PC-3 (cell line): ENCODE results near the gene CDKN1A. TPM values are rescaled to one million over a fixed set of nuclear protein-coding genes. Genes with fewer than 3 reads are reported as not detected.
A peak's percentile ranks its signal among the peaks of the same experiment; 100 is the strongest.

ENCODE experiments used
- ATAC-seq: fragments of 200-7000 bp; cut with Tn5 transposase; 2 replicates; pipeline ENCODE4 v1.9.1; 2020; ENCODE audit warnings: mild to moderate bottlenecking, moderate library complexity
- BruUV-seq: library from RNA; stranded (reverse); fragments of 400-500 nt; replicated peaks from 2 replicates; lab custom pipeline; 2021; lab: Mats Ljungman, UMichigan
- CTCF ChIA-PET: fragments of 300-600 bp; sonication (Branson Sonifier 250); formaldehyde crosslinking; loops from one replicate; lab custom pipeline; 2022; ENCODE audit warnings: antibody characterized with exemption; lab: Charles Lee
- POLR2A ChIA-PET: fragments of 300-600 bp; sonication (Branson Sonifier 250); formaldehyde crosslinking; loops from one replicate; lab custom pipeline; 2022; ENCODE audit warnings: antibody characterized with exemption; ENCODE audit not compliant: unreplicated experiment; lab: Charles Lee
- DNase-seq: peaks from one replicate; pipeline ENCODE4 v3.0.0-alpha.2; 2015
- H2AFZ ChIP-seq: fragments of 300-600 bp; sonication (generic); 2 replicates; pipeline ENCODE4 v1.6.0; 2016; ENCODE audit warnings: antibody characterized with exemption, low read length
- H3F3A ChIP-seq: fragments of 300-600 bp; sonication (generic); one replicate; pipeline ENCODE4 v1.6.0; 2017; ENCODE audit warnings: antibody characterized with exemption, low read length, control low read depth, mild to moderate bottlenecking; ENCODE audit not compliant: unreplicated experiment
- H3K27ac ChIP-seq: fragments of 300-600 bp; sonication (generic); 2 replicates; pipeline ENCODE4 v1.5.1; 2016; ENCODE audit warnings: mild to moderate bottlenecking, low read length
- H3K27me3 ChIP-seq: fragments of 300-600 bp; sonication (generic); 2 replicates; pipeline ENCODE4 v1.6.1; 2016; ENCODE audit warnings: low read length, mixed read lengths
- H3K36me3 ChIP-seq: fragments of 300-600 bp; sonication (generic); 2 replicates; pipeline ENCODE4 v1.6.1; 2016; ENCODE audit warnings: low read depth, mixed run types, low read length, mixed read lengths
- H3K4me1 ChIP-seq: fragments of 300-600 bp; sonication (generic); 2 replicates; pipeline ENCODE4 v1.5.1; 2016; ENCODE audit warnings: low read length; ENCODE audit not compliant: insufficient read depth
- H3K4me2 ChIP-seq: fragments of 300-600 bp; sonication (generic); 2 replicates; pipeline ENCODE4 v1.6.0; 2016; ENCODE audit warnings: low read length
- H3K4me3 ChIP-seq: fragments of 300-600 bp; sonication (generic); 2 replicates; pipeline ENCODE4 v1.5.1; 2016; ENCODE audit warnings: mild to moderate bottlenecking, low read length, mixed read lengths
- H3K79me2 ChIP-seq: fragments of 300-600 bp; sonication (generic); 2 replicates; pipeline ENCODE4 v1.6.1; 2017; ENCODE audit warnings: low read length, mixed read lengths
- H3K9ac ChIP-seq: fragments of 300-600 bp; sonication (generic); 2 replicates; pipeline ENCODE4 v1.6.0; 2016; ENCODE audit warnings: mild to moderate bottlenecking, low read length
- H3K9me2 ChIP-seq: fragments of 300-600 bp; sonication (generic); replicated peaks from 2 replicates; pipeline ENCODE4 v1.6.1; 2016; ENCODE audit warnings: mixed run types, low read length, mixed read lengths
- H3K9me3 ChIP-seq: fragments of 300-600 bp; sonication (generic); 2 replicates; pipeline ENCODE4 v1.6.1; 2016; ENCODE audit warnings: low read length, mixed read lengths
- H4K20me1 ChIP-seq: fragments of 300-600 bp; sonication (generic); 2 replicates; pipeline ENCODE4 v1.6.1; 2016; ENCODE audit warnings: low read length, mixed read lengths
- CTCF ChIP-seq: fragments of 300-600 bp; sonication (generic); conservative IDR thresholded peaks from 2 replicates; pipeline ENCODE4 v1.5.1; 2017; ENCODE audit warnings: antibody characterized with exemption, low read depth, mild to moderate bottlenecking, low read length
- EZH2 ChIP-seq: fragments of 300-600 bp; sonication (generic); IDR thresholded peaks from one replicate; pipeline ENCODE4 v1.6.1; 2017; ENCODE audit warnings: antibody characterized with exemption, mild to moderate bottlenecking, low read length; ENCODE audit not compliant: unreplicated experiment
- EZH2phosphoT487 ChIP-seq: fragments of 300-600 bp; sonication (generic); IDR thresholded peaks from 2 replicates; pipeline ENCODE4 v1.6.1; 2018; ENCODE audit warnings: mild to moderate bottlenecking, antibody characterized with exemption, low read length, borderline replicate concordance
- intact Hi-C: fragments of 100-400 bp; cut with micrococcal nuclease; formaldehyde crosslinking; loops from 2 replicates; pipeline ENCODE4 v1.9.0; 2023
- total RNA-seq: library from RNA; depleted of rRNA; stranded (reverse); fragments of >200 nt; gene quantifications from 2 replicates; pipeline ENCODE4 v1.2.3, GENCODE V29; 2014

CDKN1A gene
- total RNA-seq, 1 experiment from 2014 or later, result 79.5 TPM

DNA sequence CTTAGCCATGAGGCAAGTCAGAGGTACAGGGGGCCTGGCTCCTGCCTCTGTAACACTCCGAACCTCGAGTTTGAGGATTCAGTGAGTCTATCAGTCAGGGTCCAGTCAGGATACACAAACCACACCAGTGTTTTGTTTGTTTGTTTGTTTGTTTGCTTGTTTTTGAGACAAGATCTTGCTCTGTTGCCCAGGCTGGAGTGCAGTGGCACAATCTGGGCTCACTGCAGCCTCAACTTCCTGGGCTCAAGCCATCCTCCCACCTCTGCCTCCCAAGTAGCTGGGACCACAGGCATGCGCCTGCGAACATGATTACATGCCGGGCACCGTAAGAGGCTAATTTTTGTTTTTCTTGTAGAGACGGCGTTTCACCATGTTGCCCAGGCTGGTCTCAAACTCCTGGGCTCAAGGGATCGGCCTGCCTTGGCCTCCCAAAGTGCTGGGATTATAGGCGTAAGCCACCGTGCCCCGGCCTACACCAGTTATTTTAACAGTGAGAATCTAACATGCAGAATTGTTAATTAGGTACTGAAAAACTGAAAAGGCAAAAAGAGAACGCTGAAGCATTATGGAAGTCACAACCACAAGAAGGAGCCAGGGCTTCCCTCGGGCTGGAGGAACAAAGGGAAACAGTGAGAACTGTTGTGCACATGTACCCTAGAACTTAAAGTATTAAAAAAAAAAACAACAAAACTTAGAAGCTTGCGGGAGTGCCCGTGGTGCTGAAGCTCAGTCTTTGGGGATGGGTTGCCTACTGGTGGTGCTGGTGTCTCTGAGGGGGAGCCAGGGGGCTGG lies 44.0 kb upstream of the CDKN1A start:
- TF ChIP-seq EZH2 (no peak), EZH2phosphoT487 (no peak), CTCF (no peak)

DNA sequence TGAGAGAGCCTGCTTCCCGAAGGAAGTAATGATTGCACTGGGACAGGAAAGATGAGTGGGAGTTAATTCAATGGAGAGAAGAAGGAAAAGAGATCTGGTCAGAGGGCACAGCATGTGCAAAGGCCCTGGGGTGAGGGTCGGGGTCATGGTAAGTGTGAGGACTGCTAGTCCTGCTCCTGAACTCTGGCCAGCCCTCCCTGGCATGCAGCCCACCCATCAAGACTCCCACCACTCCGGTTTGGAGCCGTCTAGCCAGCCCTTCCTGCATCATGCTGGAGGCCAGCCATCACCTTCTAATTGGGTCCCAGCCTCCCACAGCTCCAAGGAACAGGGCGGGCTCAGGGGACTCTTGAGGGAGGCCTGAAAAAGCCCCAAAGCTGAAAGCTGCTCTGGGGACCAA lies 42.2 kb upstream of the CDKN1A start:
- no peaks in the 10 kb centered on the region for H3K79me2 ChIP-seq
- no peak overlapping the region for H3K27ac ChIP-seq
- TF ChIP-seq EZH2phosphoT487 (no peak), EZH2 (no peak), CTCF (no peak)
- no peak overlapping the region for H3K4me2 ChIP-seq
- H3K9ac ChIP-seq, result no peak overlapping the region
- H3K9me2 ChIP-seq, result no peaks in the 10 kb centered on the region
- H3F3A ChIP-seq, result no peaks in the 10 kb centered on the region
- ATAC-seq (no peak), DNase-seq (no peak)
- BruUV-seq, result no TSS peak
- H3K4me3 ChIP-seq, result no peak overlapping the region
- intact Hi-C loops, result no loop called here
- POLR2A ChIA-PET, result no interaction called here
- H3K4me1 ChIP-seq, result peaks cover 13% of the 10 kb centered on the region
- CTCF ChIA-PET, result no interaction called here
- H3K27me3 ChIP-seq, result no peaks in the 10 kb centered on the region
- no peaks in the 10 kb centered on the region for H3K9me3 ChIP-seq
- no peaks in the 10 kb centered on the region for H3K36me3 ChIP-seq
- no peak overlapping the region for H2AFZ ChIP-seq
- H4K20me1 ChIP-seq, result no peaks in the 10 kb centered on the region

More for the DNA sequence above, 44.0 kb upstream of the CDKN1A start:
- no peak overlapping the region for H2AFZ ChIP-seq
- no TSS peak for BruUV-seq
- H3F3A ChIP-seq, result no peaks in the 10 kb centered on the region
- no peak for ATAC-seq
- no peaks in the 10 kb centered on the region for H3K79me2 ChIP-seq
- H3K9ac ChIP-seq, result no peak overlapping the region
- no peaks in the 10 kb centered on the region for H4K20me1 ChIP-seq
- no peaks in the 10 kb centered on the region for H3K9me2 ChIP-seq
- no peaks in the 10 kb centered on the region for H3K36me3 ChIP-seq
- POLR2A ChIA-PET, result no interaction called here
- no peaks in the 10 kb centered on the region for H3K27me3 ChIP-seq
- peaks cover 13% of the 10 kb centered on the region for H3K4me1 ChIP-seq
- no peak overlapping the region for H3K4me3 ChIP-seq
- H3K27ac ChIP-seq, result no peak overlapping the region
- H3K9me3 ChIP-seq, result no peaks in the 10 kb centered on the region
- peak overlapping the region; percentile 32 for H3K4me2 ChIP-seq
- CTCF ChIA-PET, result interaction anchor here (0.6 kb wide), 1 partner anchor 19 kb away, joined by 3 read pairs; no protein-coding TSS in a partner anchor
- DNase-seq, result no peak
- intact Hi-C loops, result no loop called here

GRCh38 chr6:36636687-36637418 lies 41.7 kb upstream of the CDKN1A start:
- no TSS peak for BruUV-seq
- ChIA-PET POLR2A (no interaction called here), CTCF (no interaction called here)
- intact Hi-C loops, result no loop called here
- Histone ChIP-seq H3K4me2 (no peak overlapping the region), H3K27ac (no peak overlapping the region), H3K9me3 (no peaks in the 10 kb centered on the region), H3K4me1 (peaks cover 13% of the 10 kb centered on the region), H3K9me2 (no peaks in the 10 kb centered on the region), H2AFZ (no peak overlapping the region), H3K27me3 (no peaks in the 10 kb centered on the region), H3F3A (no peaks in the 10 kb centered on the region), H4K20me1 (no peaks in the 10 kb centered on the region), H3K4me3 (no peak overlapping the region), H3K9ac (no peak overlapping the region), H3K79me2 (no peaks in the 10 kb centered on the region), H3K36me3 (no peaks in the 10 kb centered on the region)
- DNase-seq (no peak), ATAC-seq (no peak)
- TF ChIP-seq EZH2, result no peak
- no peak for TF ChIP-seq CTCF
- TF ChIP-seq EZH2phosphoT487, result no peak
